Common myeloid progenitor, CD34-positive (primary cell): ENCODE data around the gene KRTAP10-4.

Experiments
- CTCF ChIA-PET: fragments of 350-600 bp; sonication (Branson Sonifier 250); formaldehyde crosslinking; loops from one replicate; lab custom pipeline; 2021; ENCODE audit warnings: antibody characterized with exemption; lab: Charles Lee
- POLR2A ChIA-PET: fragments of 350-600 bp; sonication (Branson Sonifier 250); formaldehyde crosslinking; loops from one replicate; lab custom pipeline; 2021; ENCODE audit warnings: antibody characterized with exemption; lab: Charles Lee
- DNase-seq, 3 donors: peaks; one replicate each; pipeline versions ENCODE4 v3.0.0 to v3.0.0-alpha.2; 2013
- H3K27ac ChIP-seq, 2 experiments: 1 replicate in 1 of 2; 2 replicates in 1 of 2; pipeline ENCODE4 v1.7.0; 2013; ENCODE audit warnings: inconsistent platforms in 2 of 2, low read length in 2 of 2, mild to moderate bottlenecking in 2 of 2, low read depth in 1 of 2, moderate library complexity in 1 of 2; ENCODE audit not compliant: severe bottlenecking in 2 of 2, insufficient read depth in 1 of 2, poor library complexity in 1 of 2
- H3K27me3 ChIP-seq, 5 experiments: replicated peaks in 2 of 5; 1 replicate in 3 of 5; 2 replicates in 2 of 5; pipeline versions ENCODE4 v1.6.1 to v1.7.0; 2013; ENCODE audit warnings: low read length in 4 of 5, mild to moderate bottlenecking in 2 of 5, moderate library complexity in 2 of 5, inconsistent platforms in 1 of 5; ENCODE audit not compliant: insufficient read depth in 5 of 5, control insufficient read depth in 4 of 5
- H3K36me3 ChIP-seq, 4 experiments: 1 replicate in 2 of 4; 2 replicates in 2 of 4; pipeline versions ENCODE4 v1.6.1 to v1.7.0; 2013; ENCODE audit warnings: low read length in 3 of 4, control low read depth in 1 of 4, mild to moderate bottlenecking in 1 of 4; ENCODE audit not compliant: control insufficient read depth in 4 of 4, insufficient read depth in 4 of 4
- H3K4me1 ChIP-seq, 4 experiments: 1 replicate in 3 of 4; 2 replicates in 1 of 4; pipeline versions ENCODE4 v1.6.1 to v1.7.1; 2013; ENCODE audit warnings: low read length in 3 of 4, mild to moderate bottlenecking in 3 of 4, control low read depth in 1 of 4, inconsistent platforms in 1 of 4, moderate library complexity in 1 of 4; ENCODE audit not compliant: control insufficient read depth in 4 of 4, insufficient read depth in 4 of 4; ENCODE audit errors: control extremely low read depth in 1 of 4
- H3K4me3 ChIP-seq, 7 experiments: 1 replicate in 4 of 7; 2 replicates in 3 of 7; pipeline versions ENCODE4 v1.5.1 to v1.7.0; 2013; ENCODE audit warnings: mild to moderate bottlenecking in 7 of 7, low read length in 6 of 7, moderate library complexity in 6 of 7, inconsistent platforms in 2 of 7, low read depth in 2 of 7, control low read depth in 1 of 7; ENCODE audit not compliant: insufficient read depth in 4 of 7, control insufficient read depth in 1 of 7; ENCODE audit errors: extremely low read depth in 1 of 7
- H3K9me3 ChIP-seq, 5 experiments: 1 replicate in 4 of 5; 2 replicates in 1 of 5; pipeline versions ENCODE4 v1.6.1 to v1.7.1; 2013; ENCODE audit warnings: low read length in 4 of 5, mild to moderate bottlenecking in 2 of 5, inconsistent platforms in 1 of 5, low read depth in 1 of 5, moderate library complexity in 1 of 5; ENCODE audit not compliant: control insufficient read depth in 4 of 5, insufficient read depth in 2 of 5; ENCODE audit errors: control extremely low read depth in 1 of 5
- WGBS: methylation state at CpG from one replicate; pipeline ENCODE4 v1.1.5; 2013; ENCODE audit not compliant: insufficient coverage; 5-methylcytosine and 5-hydroxymethylcytosine counted together

The KRTAP10-4 gene

DNA sequence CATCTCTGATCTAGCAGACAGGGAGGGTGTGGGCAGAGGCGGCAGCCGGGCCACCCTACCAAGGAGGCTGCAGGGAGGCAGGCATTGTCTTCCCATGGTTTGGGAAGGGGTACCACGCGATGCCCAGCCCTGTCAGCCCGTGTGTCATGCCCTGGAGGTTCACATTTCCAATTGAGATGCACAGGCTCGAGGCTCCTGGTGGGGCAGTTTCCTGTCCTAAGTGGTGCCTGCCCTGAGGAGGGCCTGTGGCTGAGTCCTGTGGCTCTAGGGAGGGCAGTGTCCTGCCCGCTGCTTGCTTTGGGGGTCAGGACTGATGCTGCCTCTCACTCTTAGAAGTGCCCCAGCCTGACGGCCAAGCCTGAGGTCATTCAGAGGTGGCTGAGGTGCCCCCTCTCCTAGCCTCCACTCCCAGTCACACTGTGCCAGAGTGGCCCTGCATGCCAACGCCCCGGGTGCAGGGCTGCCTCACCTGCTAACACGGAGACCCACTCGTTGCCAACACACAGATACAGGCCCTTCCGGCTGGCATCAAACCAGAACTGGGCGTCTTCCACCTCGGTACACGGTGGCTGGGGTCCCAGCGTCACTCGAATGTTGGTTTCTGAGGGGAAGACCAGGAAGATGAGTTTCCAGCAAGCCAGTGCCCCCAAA is 45.4 kb upstream of the KRTAP10-4 start:
- no peak for DNase-seq
- 93% methylated on average over 16 of the region's 18 CpGs for WGBS
- H3K9me3 ChIP-seq: peaks cover 0 to 15% (median 0%) of the 10 kb centered on the region in 5 experiments
- peaks cover 0 to 2% (median 0%) of the 10 kb centered on the region in 5 experiments for H3K27me3 ChIP-seq
- H3K36me3 ChIP-seq: no peaks in the 10 kb centered on the region
- CTCF ChIA-PET: no interaction called here
- no peak overlapping the region for H3K4me3 ChIP-seq
- POLR2A ChIA-PET: no interaction called here
- no peak overlapping the region for H3K27ac ChIP-seq
- H3K4me1 ChIP-seq: no peaks in the 10 kb centered on the region

DNA sequence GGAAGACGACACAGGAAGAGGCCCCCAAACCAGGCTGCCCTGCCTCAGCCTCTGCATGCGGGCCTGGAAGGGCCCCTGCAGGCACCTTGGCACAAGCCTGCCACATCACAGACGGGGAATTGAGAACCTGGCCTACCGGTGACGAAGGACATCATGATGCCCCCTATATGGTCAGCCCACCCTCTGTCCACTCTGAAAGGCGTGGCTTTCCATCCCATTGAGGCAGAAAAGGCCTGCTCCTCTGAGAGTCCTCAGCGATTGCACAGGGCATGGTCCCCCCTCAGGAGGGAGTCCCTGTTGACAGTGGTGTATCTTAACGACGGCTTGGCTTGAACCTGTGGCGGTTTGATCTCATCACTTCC is 44.9 kb upstream of the KRTAP10-4 start:
- H3K27ac ChIP-seq: no peak overlapping the region
- POLR2A ChIA-PET: no interaction called here
- CTCF ChIA-PET: no interaction called here
- DNase-seq: no peak
- no peaks in the 10 kb centered on the region for H3K36me3 ChIP-seq
- H3K4me1 ChIP-seq: no peaks in the 10 kb centered on the region
- peaks cover 0 to 2% (median 0%) of the 10 kb centered on the region in 5 experiments for H3K27me3 ChIP-seq
- peaks cover 0 to 12% (median 0%) of the 10 kb centered on the region in 5 experiments for H3K9me3 ChIP-seq
- no peak overlapping the region for H3K4me3 ChIP-seq
- 88% methylated on average over 10 of the region's 10 CpGs for WGBS

DNA sequence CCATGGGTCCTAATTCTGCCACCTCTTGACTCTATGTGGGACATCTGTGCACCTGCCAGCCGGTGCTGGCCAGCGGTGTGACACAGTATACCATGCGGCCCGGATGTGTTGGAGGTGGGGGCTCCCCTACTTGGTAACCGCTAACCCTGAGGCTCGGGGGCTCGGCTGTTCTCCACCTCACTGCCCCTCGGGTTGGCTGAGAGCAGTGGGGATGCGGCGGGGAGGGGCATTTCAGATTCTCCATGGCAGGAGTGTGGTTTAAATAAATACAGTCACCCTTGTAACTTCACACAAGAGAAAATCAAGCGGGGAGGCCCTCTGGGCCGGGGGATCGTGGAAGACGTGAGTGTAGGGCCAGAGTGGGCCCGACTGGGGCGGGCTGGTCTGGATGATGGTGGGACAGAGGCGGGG is 44.5 kb upstream of the KRTAP10-4 start:
- POLR2A ChIA-PET: no interaction called here
- CTCF ChIA-PET: no interaction called here
- WGBS: 96% methylated on average over 10 of the region's 17 CpGs
- no peaks in the 10 kb centered on the region for H3K36me3 ChIP-seq
- peaks cover 0 to 2% (median 0%) of the 10 kb centered on the region in 5 experiments for H3K27me3 ChIP-seq
- peaks cover 0 to 8% (median 0%) of the 10 kb centered on the region in 5 experiments for H3K9me3 ChIP-seq
- no peak overlapping the region for H3K27ac ChIP-seq
- no peak overlapping the region for H3K4me3 ChIP-seq
- DNase-seq: no peak
- H3K4me1 ChIP-seq: no peaks in the 10 kb centered on the region

- Histone ChIP-seq H3K9me3 (peaks cover 0 to 3% (median 0%) of the 10 kb centered on the region in 5 experiments), H3K27me3 (peaks cover 0 to 1% (median 0%) of the 10 kb centered on the region in 5 experiments), H3K4me3 (no peak overlapping the region), H3K36me3 (no peaks in the 10 kb centered on the region), H3K27ac (no peak overlapping the region), H3K4me1 (no peaks in the 10 kb centered on the region)
- CTCF ChIA-PET: no interaction called here
- 88% methylated on average over 23 of the region's 23 CpGs for whole genome bisulfite sequencing
- DNase-seq: no peak
- POLR2A ChIA-PET: no interaction called here
These were observed 43.9 kb upstream of the KRTAP10-4 start for GRCh38 chr21:44529503-44530125.

DNA sequence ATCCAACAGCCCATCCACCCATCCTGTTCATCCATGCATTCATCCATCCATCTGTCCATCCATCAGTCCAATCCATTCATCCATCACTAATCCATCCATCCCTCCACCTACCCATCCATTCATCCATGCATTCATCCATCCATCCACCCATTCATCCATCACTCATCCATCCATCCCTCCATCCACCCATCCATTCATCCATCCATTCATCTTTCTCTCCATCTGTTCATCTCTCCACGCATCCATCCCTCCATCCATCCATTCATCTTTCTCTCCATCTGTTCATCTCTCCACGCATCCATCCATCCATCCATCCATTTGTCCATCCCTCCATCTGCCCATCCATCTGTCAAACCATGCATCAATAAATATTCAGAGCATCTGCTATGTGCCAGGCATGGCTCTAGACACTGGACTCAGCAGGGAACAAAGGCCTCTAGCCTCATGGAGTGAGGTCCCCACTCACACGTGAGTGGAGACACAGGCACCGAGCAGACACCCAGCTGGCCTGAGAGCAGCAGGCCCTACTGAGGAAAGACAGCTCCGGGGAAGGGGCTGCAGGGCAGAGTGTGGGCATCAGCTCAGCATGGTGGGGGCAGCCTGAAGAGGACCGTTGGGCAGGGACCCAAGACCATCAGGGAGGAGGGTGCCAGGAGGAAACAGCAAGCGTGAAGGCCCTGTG is 43.2 kb upstream of the KRTAP10-4 start:
- Histone ChIP-seq H3K4me1 (no peaks in the 10 kb centered on the region), H3K4me3 (no peak overlapping the region), H3K27ac (no peak overlapping the region), H3K27me3 (peaks cover 0 to 1% (median 0%) of the 10 kb centered on the region in 5 experiments), H3K36me3 (no peaks in the 10 kb centered on the region), H3K9me3 (no peaks in the 10 kb centered on the region)
- 95% methylated on average over 7 of the region's 7 CpGs for WGBS
- POLR2A ChIA-PET: no interaction called here
- no peak for DNase-seq
- CTCF ChIA-PET: no interaction called here

- no peak overlapping the region for H3K27ac ChIP-seq
- H3K36me3 ChIP-seq: no peaks in the 10 kb centered on the region
- H3K4me3 ChIP-seq: no peak overlapping the region
- H3K27me3 ChIP-seq: peaks cover 0 to 5% (median 0%) of the 10 kb centered on the region in 5 experiments
- DNase-seq: no peak
- CTCF ChIA-PET: no interaction called here
- WGBS: 94% methylated on average over 23 of the region's 23 CpGs
- POLR2A ChIA-PET: no interaction called here
- H3K4me1 ChIP-seq: no peaks in the 10 kb centered on the region
- H3K9me3 ChIP-seq: no peaks in the 10 kb centered on the region
These were observed 42.5 kb upstream of the KRTAP10-4 start for GRCh38 chr21:44530903-44531605.
